D721Med (cell line): ENCODE measurements around the gene NLK.

ENCODE experiments used
- DNase-seq: peaks from one replicate; pipeline ENCODE4 v3.0.0; 2011; ENCODE audit warnings: low spot score; ENCODE audit not compliant: insufficient read length
- FAIRE-seq: peaks from 2 replicates; lab custom pipeline; 2011; peaks lifted over from hg19 to GRCh38; lab: Jason Lieb, UNC
- TF ChIP-seq, protein P1 (sequence below): IDR thresholded peaks from 2 replicates; pipeline ENCODE4 v1.5.1; 2012; ENCODE audit warnings: mild to moderate bottlenecking, control low read depth; ENCODE audit not compliant: insufficient read depth; ENCODE audit errors: missing control alignments

Gene NLK

DNA sequence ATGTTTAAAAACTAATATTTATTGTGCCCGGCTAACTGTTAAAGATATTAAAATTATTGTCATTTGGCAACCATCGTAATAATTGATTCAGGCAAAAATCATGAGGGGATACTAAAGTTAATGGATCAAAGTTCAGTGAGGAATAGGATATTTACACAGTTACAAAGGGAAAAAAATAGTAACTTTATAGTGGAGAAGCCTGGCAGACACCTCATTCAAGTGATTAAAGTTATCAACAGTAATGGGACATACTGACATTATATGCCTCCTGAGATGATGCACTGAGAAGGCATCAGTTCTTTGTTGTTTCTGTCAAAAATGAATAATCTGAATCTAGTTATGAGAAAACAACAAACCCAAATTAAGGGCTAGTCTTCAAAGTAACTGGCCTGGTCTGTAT, 77.1 kb downstream of the NLK start:
- FAIRE-seq (no peak), DNase-seq (no peak)
- TF ChIP-seq, protein P1, sequence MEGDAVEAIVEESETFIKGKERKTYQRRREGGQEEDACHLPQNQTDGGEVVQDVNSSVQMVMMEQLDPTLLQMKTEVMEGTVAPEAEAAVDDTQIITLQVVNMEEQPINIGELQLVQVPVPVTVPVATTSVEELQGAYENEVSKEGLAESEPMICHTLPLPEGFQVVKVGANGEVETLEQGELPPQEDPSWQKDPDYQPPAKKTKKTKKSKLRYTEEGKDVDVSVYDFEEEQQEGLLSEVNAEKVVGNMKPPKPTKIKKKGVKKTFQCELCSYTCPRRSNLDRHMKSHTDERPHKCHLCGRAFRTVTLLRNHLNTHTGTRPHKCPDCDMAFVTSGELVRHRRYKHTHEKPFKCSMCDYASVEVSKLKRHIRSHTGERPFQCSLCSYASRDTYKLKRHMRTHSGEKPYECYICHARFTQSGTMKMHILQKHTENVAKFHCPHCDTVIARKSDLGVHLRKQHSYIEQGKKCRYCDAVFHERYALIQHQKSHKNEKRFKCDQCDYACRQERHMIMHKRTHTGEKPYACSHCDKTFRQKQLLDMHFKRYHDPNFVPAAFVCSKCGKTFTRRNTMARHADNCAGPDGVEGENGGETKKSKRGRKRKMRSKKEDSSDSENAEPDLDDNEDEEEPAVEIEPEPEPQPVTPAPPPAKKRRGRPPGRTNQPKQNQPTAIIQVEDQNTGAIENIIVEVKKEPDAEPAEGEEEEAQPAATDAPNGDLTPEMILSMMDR, result no peak

- DNase-seq (no peak), FAIRE-seq (peak; percentile 84)
- TF ChIP-seq, protein P1, result no peak
Observed at GRCh38 chr17:28120766-28121165, 78.3 kb downstream of the NLK start.

DNA sequence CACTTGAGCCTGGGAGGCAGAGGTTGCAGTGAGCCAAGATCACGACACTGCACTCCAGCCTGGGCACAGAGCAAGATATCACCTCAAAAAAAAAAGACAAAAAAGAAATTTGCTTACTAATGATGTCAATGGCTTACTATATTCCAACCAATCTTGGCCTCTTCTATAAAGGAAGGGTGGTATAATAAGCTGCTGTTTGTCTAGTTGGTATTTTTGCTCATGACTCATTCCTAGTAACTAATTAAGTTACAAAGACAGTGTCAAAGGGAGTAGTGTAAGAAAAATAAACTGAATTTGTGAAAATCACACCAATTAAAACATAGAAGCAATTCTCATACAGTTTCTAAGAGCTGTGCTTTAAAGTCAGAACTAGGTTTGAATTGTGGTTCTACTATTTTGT, 82.5 kb downstream of the NLK start:
- TF ChIP-seq, protein P1, result no peak
- FAIRE-seq, result peak; percentile 21
- no peak for DNase-seq

DNA sequence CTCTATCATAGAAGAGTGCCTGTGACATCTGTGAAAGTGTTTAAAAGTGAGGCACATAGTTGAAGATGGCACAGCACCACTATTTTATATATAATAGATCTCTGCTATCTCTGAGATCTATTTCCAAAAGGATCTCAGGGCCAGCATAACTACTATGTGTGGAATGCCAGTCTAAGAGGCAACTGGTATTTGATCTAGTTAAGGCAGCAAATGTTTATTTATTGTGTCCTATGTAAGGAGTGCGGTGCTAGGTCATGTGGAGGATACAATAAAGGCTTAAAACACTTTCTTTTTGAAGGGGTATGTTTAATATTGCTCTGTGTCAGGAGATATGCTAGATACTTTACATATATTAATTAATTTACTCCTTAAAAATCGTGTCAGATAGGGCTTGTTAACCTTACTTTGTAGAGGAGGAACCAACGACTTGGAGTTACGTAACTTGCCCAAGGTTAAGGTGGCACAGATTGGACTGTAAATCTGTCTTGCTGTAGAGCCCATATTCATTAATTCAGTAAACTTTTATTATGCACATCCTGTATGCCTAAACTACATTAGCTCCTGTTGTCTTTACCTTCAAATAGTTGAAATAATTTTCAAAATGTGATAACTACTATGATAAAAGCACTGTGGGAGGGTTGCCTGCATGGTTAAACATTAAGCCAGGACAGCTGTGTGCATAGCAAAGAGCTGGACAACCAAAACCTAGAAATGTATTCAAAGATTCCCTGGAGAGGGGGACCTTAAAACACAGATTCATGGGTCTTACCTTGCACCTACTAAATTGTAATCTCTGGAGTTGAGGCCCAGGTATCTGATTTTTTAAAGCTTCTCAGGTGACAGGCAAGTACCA, 83.3 kb downstream of the NLK start:
- FAIRE-seq, result no peak

DNA sequence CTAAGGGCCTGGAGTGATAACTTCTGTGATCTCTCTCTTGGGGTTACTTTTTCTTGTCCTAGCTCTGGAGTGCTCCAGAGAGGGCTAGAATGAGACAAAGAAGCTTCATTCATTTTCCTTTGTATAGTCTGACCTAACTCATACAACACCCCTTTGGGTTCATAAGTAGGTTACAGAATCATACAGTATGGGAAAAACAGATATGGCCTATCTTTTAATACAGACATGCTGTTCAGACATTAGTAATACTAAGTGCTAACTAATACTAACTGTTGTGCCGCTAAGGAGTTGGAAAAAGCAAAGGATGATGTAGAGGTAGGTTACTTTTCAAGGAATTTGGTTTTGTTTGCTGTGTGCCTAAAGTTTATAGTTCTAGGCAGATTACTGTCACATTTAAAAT, 84.7 kb downstream of the NLK start:
- DNase-seq (no peak), FAIRE-seq (no peak)
- TF ChIP-seq, protein P1, result no peak

More for the DNA sequence above, 83.3 kb downstream of the NLK start:
- TF ChIP-seq, protein P1, result no peak
- DNase-seq, result no peak

DNA sequence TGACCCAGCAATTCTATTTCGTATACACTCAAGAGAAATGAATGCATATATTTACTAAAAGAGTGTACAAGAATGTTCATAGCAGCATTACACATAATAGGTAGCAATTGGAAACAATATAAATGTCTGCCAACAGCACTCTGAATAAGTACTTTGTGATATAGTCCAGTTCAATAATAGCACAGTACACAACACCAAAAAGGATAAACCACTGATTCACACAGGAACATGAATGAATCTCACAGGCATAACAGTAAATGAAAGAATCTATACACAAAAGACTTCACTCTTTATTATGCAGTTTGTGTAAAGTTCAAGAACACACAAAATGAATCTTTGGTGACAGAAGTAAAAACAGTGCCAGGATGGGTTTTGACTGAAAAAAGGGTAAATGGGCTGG, 86.3 kb downstream of the NLK start:
- TF ChIP-seq, protein P1, result no peak
- DNase-seq (no peak), FAIRE-seq (peak; percentile 25)

DNA sequence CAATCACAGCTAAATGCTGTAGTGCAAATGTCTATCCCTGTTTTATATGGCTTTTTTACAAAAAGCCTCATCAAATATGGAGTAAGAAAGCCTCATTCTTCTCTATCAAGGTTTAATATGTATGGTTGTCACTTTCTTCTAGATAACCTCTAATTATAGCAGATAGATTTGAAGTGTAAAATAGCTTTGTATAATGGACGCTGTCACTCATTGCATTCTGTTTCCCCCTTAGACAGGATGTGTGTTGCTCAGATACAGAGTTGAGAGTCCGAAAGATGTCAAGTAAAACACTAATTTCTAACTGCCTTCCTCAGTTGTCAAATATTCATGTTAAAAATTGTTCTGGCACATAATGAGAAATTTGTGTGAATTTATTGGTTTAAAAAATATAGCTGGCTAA, 88.0 kb downstream of the NLK start:
- TF ChIP-seq, protein P1, result no peak
- no peak for DNase-seq
- no peak for FAIRE-seq
